Psoas muscle (tissue), 8 donors: ENCODE data around the gene GTF2I. TPM values are rescaled to one million over a fixed set of nuclear protein-coding genes. Genes with fewer than 3 reads are reported as not detected.
"Not testable (repeated sequence)": the region's sequence is repeated elsewhere in the genome, so short reads cannot be mapped to it uniquely, and the experiment has no call there.

Source experiments
- ATAC-seq, 4 donors: fragments of 200-7000 bp; cut with Tn5 transposase; one replicate each; pipeline ENCODE4 v1.9.1; 2020; ENCODE audit warnings: moderate library complexity in 3 of 4, mild to moderate bottlenecking in 2 of 4
- DNase-seq, 2 donors: peaks; one replicate each; pipeline ENCODE4 v3.0.0-alpha.2; 2020
- H3K27ac ChIP-seq: fragments of 200-600 bp; one replicate; pipeline ENCODE4 v1.8.0; 2022
- H3K27me3 ChIP-seq, 3 donors: fragments of 200-600 bp in 1 of 3; one replicate each; pipeline versions ENCODE4 v1.6.1 to v1.8.0; 2013 to 2022; ENCODE audit warnings: low read length in 2 of 3, mild to moderate bottlenecking in 2 of 3, moderate library complexity in 1 of 3; ENCODE audit not compliant: insufficient read depth in 3 of 3
- H3K36me3 ChIP-seq, 2 donors: fragments of 200-600 bp in 1 of 2; one replicate each; pipeline versions ENCODE4 v1.6.1 to v1.8.0; 2013 to 2022; ENCODE audit warnings: low read depth in 1 of 2, mild to moderate bottlenecking in 1 of 2, moderate library complexity in 1 of 2; ENCODE audit not compliant: insufficient read depth in 1 of 2
- H3K4me1 ChIP-seq: fragments of 200-600 bp; one replicate; pipeline ENCODE4 v1.8.0; 2022
- H3K4me3 ChIP-seq: fragments of 200-600 bp; one replicate; pipeline ENCODE4 v1.8.0; 2022; ENCODE audit warnings: mild to moderate bottlenecking
- H3K9me3 ChIP-seq: fragments of 200-600 bp; one replicate; pipeline ENCODE4 v1.8.0; 2022
- WGBS, 3 donors: extraction: QIAGEN DNeasy Blood & Tissue Kit; methylation state at CpG; one replicate each; pipeline versions ENCODE4 v1.1.6 to v1.1.7; 2013; 5-methylcytosine and 5-hydroxymethylcytosine counted together
- intact Hi-C, 2 donors: fragments of 100-400 bp; cut with DNase I; formaldehyde crosslinking; loops; one replicate each; pipeline versions ENCODE4 v1.11.0 to v1.14.2; 2022
- polyA plus RNA-seq, 3 donors: library from polyadenylated mRNA; stranded (reverse); fragments of 200-250 nt; gene quantifications; one replicate each; pipeline ENCODE4 v1.2.3, GENCODE V29; 2013
- total RNA-seq, 4 donors: library from RNA; stranded (reverse); fragmentation: NEBNext Ultra II Directional in 2 of 4; extraction: Animal tissue kit (Norgen Biotek cat#: 25700) in 2 of 4; gene quantifications; one replicate each; pipeline versions ENCODE4 v1.2.1 to v1.2.4, GENCODE V29; 2021 to 2023
- donor health status: healthy with polysubstance abuse.
- donor health status: DM: no; HTN: no; CAD: no; lungs with moderate emphysema.
- donor health status: Bipolar disorder and iron deficiency.
- donor health status: healthy.
- donor health status: DM: yes; HTN: yes; CAD: no.
- donor health status: DM: no; HTN: no; CAD: no.
- donor health status: DM: no; HTN: no; CAD: no.
- donor health status: DM: yes; HTN: yes; CAD: no.

The GTF2I gene
- total and polyA plus RNA-seq, 7 donors, result 29.2 to 191 (median 96.4) TPM

- H3K4me1 ChIP-seq, H3K27me3 ChIP-seq, DNase-seq, H3K9me3 ChIP-seq, H3K4me3 ChIP-seq, intact Hi-C loops, H3K27ac ChIP-seq, H3K36me3 ChIP-seq: not testable (repeated sequence)
- ATAC-seq, result peak; percentile 50 to 75 (median 66)
- WGBS, 3 donors, result no CpG with 5 or more reads among the region's 9 CpGs
These were observed 86.5 kb downstream of the GTF2I start for GRCh38 chr7:74743936-74744557.

DNA sequence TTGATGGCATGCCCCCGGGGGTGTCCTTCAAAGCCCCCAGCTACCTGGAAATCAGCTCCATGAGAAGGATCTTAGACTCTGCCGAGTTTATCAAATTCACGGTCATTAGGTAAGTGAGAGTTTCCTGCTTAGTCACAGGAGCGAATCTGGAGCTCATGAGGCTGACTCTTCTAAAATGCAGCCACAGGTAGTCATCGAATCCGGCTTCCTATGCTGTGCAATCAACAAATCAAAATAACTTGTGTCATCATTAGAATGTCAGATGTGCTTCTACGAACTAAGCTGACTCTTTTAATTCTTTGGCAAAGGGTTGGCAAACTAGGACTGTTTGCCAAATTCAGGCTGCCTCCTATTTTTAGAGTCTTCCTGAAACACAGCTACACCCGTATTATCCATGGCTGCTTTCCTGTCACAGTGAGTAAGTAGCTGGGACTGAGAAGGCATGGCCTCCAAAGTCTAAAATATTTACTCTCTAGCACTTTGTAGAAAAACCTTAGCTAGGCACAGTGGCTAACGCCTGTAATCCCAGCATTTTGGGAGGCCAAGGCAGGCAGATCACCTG, 96.5 kb downstream of the GTF2I start:
- H3K27me3 ChIP-seq, intact Hi-C loops, H3K9me3 ChIP-seq, H3K4me1 ChIP-seq, DNase-seq, H3K4me3 ChIP-seq, H3K36me3 ChIP-seq: not testable (repeated sequence)
- peak overlapping the region; percentile 66 for H3K27ac ChIP-seq
- no CpG with 5 or more reads among the region's 9 CpGs for WGBS, 3 donors
- ATAC-seq, result peak; percentile 93 to 96 (median 94)

GRCh38 chr7:74756673-74757072, 99.2 kb downstream of the GTF2I start:
- H3K36me3 ChIP-seq, ATAC-seq, H3K9me3 ChIP-seq, intact Hi-C loops, H3K4me1 ChIP-seq, DNase-seq, H3K27ac ChIP-seq, H3K27me3 ChIP-seq, H3K4me3 ChIP-seq: not testable (repeated sequence)
- WGBS, 3 donors, result no CpG with 5 or more reads among the region's 5 CpGs

- H3K4me3 ChIP-seq, H3K9me3 ChIP-seq, H3K27ac ChIP-seq, H3K36me3 ChIP-seq, intact Hi-C loops, H3K4me1 ChIP-seq, H3K27me3 ChIP-seq, ATAC-seq, DNase-seq: not testable (repeated sequence)
- WGBS, 3 donors, result no CpG with 5 or more reads among the region's 7 CpGs
These were observed 100.8 kb downstream of the GTF2I start for GRCh38 chr7:74758268-74758667.

GRCh38 chr7:74758982-74759381, 101.5 kb downstream of the GTF2I start:
- no CpG with 5 or more reads among the region's 3 CpGs for WGBS, 3 donors
- H3K4me1 ChIP-seq, H3K27ac ChIP-seq, ATAC-seq, intact Hi-C loops, H3K36me3 ChIP-seq, H3K9me3 ChIP-seq, DNase-seq, H3K27me3 ChIP-seq, H3K4me3 ChIP-seq: not testable (repeated sequence)

DNA sequence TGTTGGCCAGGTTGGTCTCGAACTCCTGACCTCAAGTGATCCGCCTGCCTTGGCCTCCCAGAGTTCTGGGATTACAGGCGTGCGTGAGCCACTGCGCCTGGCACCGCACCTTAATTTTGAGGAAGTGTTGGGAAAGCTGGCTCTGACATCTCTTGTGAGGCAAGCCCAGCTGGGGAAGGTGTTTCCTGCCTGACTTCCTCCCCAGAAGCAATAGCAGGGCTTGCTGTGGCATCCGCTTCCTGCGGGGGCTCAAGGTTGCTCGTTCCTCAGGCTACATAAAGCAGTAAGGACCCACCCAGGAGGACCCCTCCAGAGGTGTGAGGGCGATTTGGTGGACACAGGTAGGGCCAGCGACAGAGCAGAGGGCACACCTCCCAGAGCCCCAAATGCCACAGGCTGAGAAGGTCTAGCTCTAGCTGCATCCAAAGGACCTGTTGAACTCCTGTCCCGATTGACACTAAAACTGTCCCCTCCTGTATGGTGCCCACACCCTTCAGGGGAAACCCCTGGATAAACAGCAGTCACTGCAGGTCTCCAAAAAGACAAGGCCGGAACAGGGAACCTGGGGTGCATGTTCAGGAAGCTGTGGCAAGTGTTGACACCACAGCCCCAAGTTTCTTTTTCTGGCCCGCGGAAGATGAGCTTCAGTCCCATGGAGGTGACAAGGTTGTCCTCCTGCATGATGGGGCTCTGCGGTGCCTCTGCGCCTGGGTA, 107.8 kb downstream of the GTF2I start:
- ATAC-seq, result peak; percentile 10 to 41 (median 14)
- no CpG with 5 or more reads among the region's 17 CpGs for WGBS, 3 donors
- H3K4me3 ChIP-seq, H3K27ac ChIP-seq, H3K4me1 ChIP-seq, H3K36me3 ChIP-seq, DNase-seq, H3K27me3 ChIP-seq, intact Hi-C loops, H3K9me3 ChIP-seq: not testable (repeated sequence)

DNA sequence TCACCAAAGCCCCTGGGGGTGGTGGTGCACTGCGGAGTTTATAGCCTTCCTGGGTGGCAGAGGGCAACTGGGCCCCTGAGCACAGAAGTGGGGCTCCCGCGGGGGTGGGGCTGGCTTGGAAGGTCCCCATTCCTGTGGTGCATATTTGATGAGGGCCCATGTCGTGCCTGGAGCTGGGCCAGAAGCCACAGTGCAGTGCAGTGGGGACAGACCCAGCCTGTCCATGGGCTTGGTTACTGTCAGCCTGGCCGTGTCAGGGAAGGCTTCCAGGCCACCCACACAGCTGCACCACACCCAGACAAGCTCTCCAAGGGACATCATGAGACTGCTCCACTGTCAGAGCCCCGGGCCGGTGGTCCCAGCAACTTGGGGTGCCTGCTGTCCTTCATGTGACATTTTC, 109.0 kb downstream of the GTF2I start:
- peak; percentile 16 to 49 (median 40) for ATAC-seq
- H3K9me3 ChIP-seq, H3K27ac ChIP-seq, DNase-seq, intact Hi-C loops, H3K4me3 ChIP-seq, H3K36me3 ChIP-seq, H3K4me1 ChIP-seq, H3K27me3 ChIP-seq: not testable (repeated sequence)
- 45% methylated on average over 1 of the region's 7 CpGs; no CpG with 5 or more reads in 2 of the 3 donors for WGBS, 3 donors

DNA sequence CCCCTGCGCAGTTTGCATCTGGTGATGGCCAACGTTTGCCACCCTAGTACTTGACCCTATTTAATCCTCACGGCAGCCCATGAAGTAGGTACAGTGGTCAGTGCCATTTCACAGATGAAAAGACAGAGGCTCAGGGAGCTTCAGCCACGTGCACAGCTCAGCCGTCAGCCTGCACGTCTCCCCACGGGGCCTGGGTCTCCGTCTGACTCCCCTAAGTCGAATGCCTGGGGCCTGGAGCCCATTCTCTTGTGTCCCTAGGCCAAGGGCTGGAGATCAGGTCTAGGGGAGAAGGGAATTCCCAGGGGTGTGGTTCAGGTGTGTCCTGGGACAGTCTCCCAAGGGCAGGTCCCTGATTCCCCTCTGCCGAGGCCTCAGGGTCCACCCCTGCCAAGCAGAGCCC, 109.5 kb downstream of the GTF2I start:
- H3K27me3 ChIP-seq, H3K9me3 ChIP-seq, H3K4me3 ChIP-seq, DNase-seq, intact Hi-C loops, H3K27ac ChIP-seq, H3K4me1 ChIP-seq, H3K36me3 ChIP-seq: not testable (repeated sequence)
- WGBS, 3 donors, result 59 to 75% (median 67%) methylated on average over 8 of the region's 10 CpGs
- peak in 1 of 4 donors; percentile 9 for ATAC-seq

DNA sequence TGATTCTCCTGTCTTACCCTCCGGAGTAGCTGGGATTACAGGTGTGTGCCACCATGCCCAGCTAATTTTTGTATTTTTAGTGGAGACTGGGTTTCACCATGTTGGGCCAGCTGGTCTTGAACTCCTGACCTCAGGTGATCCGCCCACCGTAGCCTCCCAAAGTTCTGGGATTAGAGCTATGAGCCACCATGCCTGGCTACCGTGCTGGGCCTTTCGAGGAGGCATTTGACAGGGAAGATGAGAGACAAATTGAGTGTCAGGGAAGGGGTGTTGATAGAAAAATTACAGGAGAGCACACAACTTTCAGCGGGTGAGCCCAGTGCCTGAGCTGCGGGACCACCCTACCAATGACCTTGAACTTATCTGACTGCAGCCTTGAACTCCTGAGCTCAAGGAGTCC, 112.5 kb downstream of the GTF2I start:
- H3K27me3 ChIP-seq, ATAC-seq, H3K36me3 ChIP-seq, H3K4me3 ChIP-seq, DNase-seq, H3K9me3 ChIP-seq, H3K4me1 ChIP-seq, H3K27ac ChIP-seq, intact Hi-C loops: not testable (repeated sequence)
- 88 to 96% (median 88%) methylated on average over 3 to 4 of the region's 7 CpGs for WGBS, 3 donors

DNA sequence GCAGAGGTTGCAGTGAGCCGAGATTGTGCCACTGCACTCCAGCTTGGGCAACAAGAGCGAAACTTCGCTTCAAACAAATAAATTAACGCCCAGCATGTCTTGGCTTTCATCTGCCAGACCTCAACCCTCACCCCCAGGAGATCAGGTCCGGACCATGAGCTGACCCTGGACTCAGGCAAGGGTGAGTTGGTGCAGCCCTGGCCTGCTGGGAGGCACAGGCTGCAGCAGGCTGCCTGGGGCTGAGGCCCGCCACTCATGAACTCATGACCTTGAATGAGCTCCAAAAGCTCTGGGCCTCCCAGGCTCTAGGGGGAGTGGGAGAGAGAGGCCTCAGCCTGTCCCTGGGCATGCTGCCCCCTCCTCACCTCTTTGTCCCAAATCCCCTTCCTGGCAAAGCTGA, 114.6 kb downstream of the GTF2I start:
- H3K4me1 ChIP-seq, intact Hi-C loops, H3K27me3 ChIP-seq, H3K9me3 ChIP-seq, DNase-seq, H3K4me3 ChIP-seq, H3K27ac ChIP-seq, ATAC-seq, H3K36me3 ChIP-seq: not testable (repeated sequence)
- WGBS, 3 donors, result 92 to 96% (median 93%) methylated on average over 5 to 6 of the region's 6 CpGs
